Natural killer cell treated with Interleukin-12 subunit alpha and Interleukin-12 subunit beta and Interleukin-15 and Interleukin-18, amount 100 ng/mL, for 72 hours (primary cell): Measurements from ENCODE around the gene METTL25. TPM values are rescaled to one million over a fixed set of nuclear protein-coding genes. Genes with fewer than 3 reads are reported as not detected.

ENCODE experiments used
- ATAC-seq, 2 donors: fragments of 150-1000 bp; cut with Tn5 transposase in 1 of 2; sonication (Bioruptor Pico), chemical (Tn5 transposase) in 1 of 2; 2 replicates each; pipeline ENCODE4 v1.10.0; 2021
- DNase-seq: peaks from one replicate; pipeline ENCODE4 v3.0.0; 2022; ENCODE audit warnings: low spot score
- H3K27ac Mint-ChIP-seq, 2 donors: 1 replicate in 1 of 2; 2 replicates in 1 of 2; pipeline ENCODE4 v1.8.0; 2022; ENCODE audit warnings: mixed read lengths in 2 of 2, mild to moderate bottlenecking in 1 of 2, moderate library complexity in 1 of 2
- H3K27me3 Mint-ChIP-seq, 2 donors: 1 replicate in 1 of 2; 2 replicates in 1 of 2; pipeline ENCODE4 v1.8.0; 2022; ENCODE audit warnings: mixed read lengths in 2 of 2
- H3K36me3 Mint-ChIP-seq: one replicate; pipeline ENCODE4 v1.8.0; 2022; ENCODE audit warnings: mixed read lengths
- H3K4me1 Mint-ChIP-seq, 2 donors: 1 replicate in 1 of 2; 2 replicates in 1 of 2; pipeline ENCODE4 v1.8.0; 2022; ENCODE audit warnings: low read depth in 2 of 2, mixed read lengths in 2 of 2, mild to moderate bottlenecking in 1 of 2
- H3K4me3 Mint-ChIP-seq: one replicate; pipeline ENCODE4 v1.8.0; 2022; ENCODE audit warnings: mixed read lengths
- H3K9me3 Mint-ChIP-seq: 2 replicates; pipeline ENCODE4 v1.8.0; 2022; ENCODE audit warnings: mixed read lengths
- total RNA-seq, 2 donors: library from RNA; stranded (reverse); gene quantifications; one replicate each; pipeline ENCODE4 v1.2.3, GENCODE V29; 2022

Gene METTL25, protein sequence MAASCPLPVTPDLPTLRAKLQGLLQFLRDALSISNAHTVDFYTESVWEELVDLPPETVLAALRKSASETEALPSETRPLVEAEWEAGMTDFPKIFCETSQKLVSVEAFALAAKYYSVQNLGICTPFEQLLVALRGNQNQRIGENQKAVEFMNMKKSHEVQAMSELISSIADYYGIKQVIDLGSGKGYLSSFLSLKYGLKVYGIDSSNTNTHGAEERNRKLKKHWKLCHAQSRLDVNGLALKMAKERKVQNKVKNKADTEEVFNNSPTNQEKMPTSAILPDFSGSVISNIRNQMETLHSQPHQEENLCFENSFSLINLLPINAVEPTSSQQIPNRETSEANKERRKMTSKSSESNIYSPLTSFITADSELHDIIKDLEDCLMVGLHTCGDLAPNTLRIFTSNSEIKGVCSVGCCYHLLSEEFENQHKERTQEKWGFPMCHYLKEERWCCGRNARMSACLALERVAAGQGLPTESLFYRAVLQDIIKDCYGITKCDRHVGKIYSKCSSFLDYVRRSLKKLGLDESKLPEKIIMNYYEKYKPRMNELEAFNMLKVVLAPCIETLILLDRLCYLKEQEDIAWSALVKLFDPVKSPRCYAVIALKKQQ
- total RNA-seq = 10 to 100 TPM; 10.1 to 10.5 TPM

DNA sequence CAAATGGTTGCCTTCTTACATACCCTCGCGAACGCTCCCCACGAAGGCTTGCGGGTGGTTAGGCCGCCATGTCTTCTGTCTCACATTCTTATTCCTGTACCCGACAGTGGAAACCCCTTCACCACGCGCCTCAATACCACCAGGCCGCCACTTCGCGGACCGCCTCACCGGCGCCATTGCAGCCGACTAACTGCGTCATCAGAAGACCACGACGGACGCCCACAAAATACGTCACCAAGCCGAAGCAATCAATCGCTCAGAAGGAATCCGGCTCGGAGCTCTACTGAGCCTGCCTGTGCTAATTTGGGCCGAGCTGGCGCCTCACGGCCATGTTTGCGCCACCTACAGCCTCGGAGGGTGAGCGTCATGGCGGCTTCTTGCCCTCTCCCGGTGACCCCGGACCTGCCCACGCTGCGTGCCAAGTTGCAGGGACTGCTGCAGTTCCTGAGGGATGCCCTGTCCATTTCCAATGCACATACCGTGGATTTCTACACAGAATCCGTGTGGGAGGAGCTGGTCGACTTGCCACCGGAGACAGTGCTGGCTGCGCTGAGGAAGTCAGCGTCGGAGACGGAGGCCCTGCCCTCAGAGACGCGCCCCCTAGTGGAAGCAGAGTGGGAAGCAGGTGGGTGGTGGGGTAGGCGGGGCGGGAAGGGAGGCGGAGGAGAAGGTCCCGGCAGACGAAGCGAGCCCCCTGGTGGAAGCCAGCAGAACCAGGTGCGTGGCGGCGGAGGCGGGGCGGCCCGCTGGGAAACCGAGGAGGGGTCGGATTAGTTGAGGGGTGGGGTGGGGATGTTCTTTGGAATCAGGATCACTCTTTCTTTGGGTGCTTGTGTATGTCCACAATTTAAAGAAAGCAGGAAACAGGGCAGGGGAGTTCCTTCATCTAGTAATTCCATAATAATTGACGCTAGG lies at the start of gene METTL25, which contains the start of gene CCDC59:
Gene METTL25 (plus strand): TSS at position 330 of the 915 bp plus-strand sequence. CDS start 37 bp downstream, at position 367.
Gene CCDC59 (minus strand): TSS at position 188 of the 915 bp plus-strand sequence. CDS start 11 bp downstream, at position 177.
- peaks cover 29% of the 10 kb centered on the region for H3K36me3 Mint-ChIP-seq

GRCh38 chr12:82314406-82314892 lies 43.9 kb upstream of the METTL25 start:
- peaks cover 15% of the 10 kb centered on the region for H3K9me3 Mint-ChIP-seq
- peaks cover 6% of the 10 kb centered on the region for H3K36me3 Mint-ChIP-seq
- no peak overlapping the region for H3K4me3 Mint-ChIP-seq
- H3K4me1 Mint-ChIP-seq = no peaks in the 10 kb centered on the region
- no peak for ATAC-seq
- DNase-seq = no peak
- peaks cover 0 to 7% of the 10 kb centered on the region in 2 donors for H3K27me3 Mint-ChIP-seq
- no peak overlapping the region for H3K27ac Mint-ChIP-seq

More for the DNA sequence above, at the start of gene METTL25, which contains the start of gene CCDC59:
- peak within 1 kb of the TSS; percentile 99 for H3K4me3 Mint-ChIP-seq
- peak; percentile 97 for DNase-seq
- no peaks in the 10 kb centered on the region for H3K9me3 Mint-ChIP-seq
- peak within 1 kb of the TSS; percentile 97 to 99 for H3K27ac Mint-ChIP-seq
- ATAC-seq = peak; percentile 97 to 98
- no peaks in the 10 kb centered on the region for H3K27me3 Mint-ChIP-seq
- peaks cover 26 to 54% of the 10 kb centered on the region in 2 donors for H3K4me1 Mint-ChIP-seq

- H3K36me3 Mint-ChIP-seq = no peaks in the 10 kb centered on the region
These were observed 39.1 kb upstream of the METTL25 start for GRCh38 chr12:82319276-82319675.

DNA sequence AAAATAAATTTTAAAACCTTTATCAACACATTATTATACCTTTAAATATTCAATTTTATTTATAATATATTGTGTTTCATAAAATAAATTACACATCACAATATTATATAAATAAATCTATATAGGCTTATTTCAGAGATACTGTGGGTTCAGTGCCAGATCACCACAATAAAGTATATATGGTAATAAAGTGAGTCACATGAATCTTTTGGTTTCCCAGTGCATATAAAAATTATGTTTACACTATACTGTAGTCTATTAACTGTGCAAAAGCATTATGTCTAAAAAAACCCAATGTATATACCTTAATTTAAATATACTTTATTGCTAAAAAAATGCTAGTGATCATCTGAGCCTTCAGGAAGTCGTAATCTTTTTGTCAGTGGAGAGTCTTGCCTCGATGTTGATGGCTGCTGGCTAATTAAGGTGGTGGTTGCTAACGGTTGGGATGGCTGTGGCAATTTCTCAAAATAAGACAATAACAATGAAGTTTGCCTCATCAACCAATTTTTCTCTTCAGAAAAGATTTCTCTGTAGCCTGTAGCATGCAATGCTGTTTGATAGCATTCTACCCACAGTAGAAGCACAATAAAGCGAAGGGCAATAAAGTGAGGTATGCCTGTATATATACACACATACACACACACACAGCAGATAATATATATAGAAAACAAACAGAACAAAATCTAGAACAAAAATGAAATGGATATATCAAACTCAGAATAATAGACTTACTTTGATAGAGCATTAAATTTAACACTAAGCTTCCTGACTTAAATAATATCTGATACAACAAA lies 32.6 kb upstream of the METTL25 start:
- DNase-seq (no peak), ATAC-seq (no peak)
- Mint-ChIP-seq H3K27ac (no peak overlapping the region), H3K4me1 (no peaks in the 10 kb centered on the region), H3K27me3 (peaks cover 6 to 8% of the 10 kb centered on the region in 2 donors), H3K36me3 (no peaks in the 10 kb centered on the region), H3K9me3 (no peaks in the 10 kb centered on the region), H3K4me3 (no peak overlapping the region)

More at GRCh38 chr12:82319276-82319675, 39.1 kb upstream of the METTL25 start:
- H3K9me3 Mint-ChIP-seq = no peaks in the 10 kb centered on the region
- ATAC-seq (no peak), DNase-seq (no peak)
- no peaks in the 10 kb centered on the region for H3K27me3 Mint-ChIP-seq
- H3K4me1 Mint-ChIP-seq = no peaks in the 10 kb centered on the region
- no peak overlapping the region for H3K27ac Mint-ChIP-seq
- no peak overlapping the region for H3K4me3 Mint-ChIP-seq

- Mint-ChIP-seq H3K4me3 (no peak overlapping the region), H3K27me3 (peaks cover 6 to 8% of the 10 kb centered on the region in 2 donors), H3K36me3 (no peaks in the 10 kb centered on the region), H3K9me3 (no peaks in the 10 kb centered on the region), H3K4me1 (no peaks in the 10 kb centered on the region), H3K27ac (no peak overlapping the region)
- ATAC-seq (no peak), DNase-seq (no peak)
These were observed 31.3 kb upstream of the METTL25 start for GRCh38 chr12:82326905-82327503.

GRCh38 chr12:82327861-82328260 lies 30.5 kb upstream of the METTL25 start:
- DNase-seq (no peak), ATAC-seq (no peak)
- no peaks in the 10 kb centered on the region for H3K36me3 Mint-ChIP-seq
- H3K27me3 Mint-ChIP-seq = peaks cover 6 to 8% of the 10 kb centered on the region in 2 donors
- H3K27ac Mint-ChIP-seq = no peak overlapping the region
- no peaks in the 10 kb centered on the region for H3K9me3 Mint-ChIP-seq
- H3K4me1 Mint-ChIP-seq = no peaks in the 10 kb centered on the region
- no peak overlapping the region for H3K4me3 Mint-ChIP-seq

GRCh38 chr12:82329508-82329907 lies 28.8 kb upstream of the METTL25 start:
- Mint-ChIP-seq H3K27me3 (peaks cover 6 to 18% of the 10 kb centered on the region in 2 donors), H3K36me3 (no peaks in the 10 kb centered on the region), H3K4me3 (no peak overlapping the region), H3K4me1 (no peaks in the 10 kb centered on the region), H3K9me3 (no peaks in the 10 kb centered on the region), H3K27ac (no peak overlapping the region)
- no peak for DNase-seq
- no peak for ATAC-seq

DNA sequence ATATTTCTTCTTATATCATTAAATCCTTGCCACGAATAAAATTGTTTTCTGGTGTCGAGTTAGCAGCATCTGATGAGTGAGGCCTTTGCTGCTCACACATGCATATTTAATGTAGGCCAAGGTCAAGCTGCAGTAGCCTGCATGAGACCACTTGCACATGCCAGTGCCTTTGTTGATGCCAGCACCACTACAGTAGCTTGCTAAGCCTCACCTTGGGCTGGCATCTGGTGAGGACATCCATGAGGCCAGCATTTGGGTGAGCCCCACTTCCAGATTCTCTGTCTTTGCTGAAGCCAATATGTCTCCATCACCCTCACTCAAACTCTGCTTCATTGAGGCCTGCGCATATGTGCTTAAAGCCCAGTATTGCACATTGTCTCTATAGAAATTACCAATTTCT lies 8.2 kb upstream of the METTL25 start:
- no peak overlapping the region for H3K27ac Mint-ChIP-seq
- peaks cover 12% of the 10 kb centered on the region for H3K36me3 Mint-ChIP-seq
- DNase-seq (no peak), ATAC-seq (no peak)
- peaks cover 0 to 5% of the 10 kb centered on the region in 2 donors for H3K4me1 Mint-ChIP-seq
- no peaks in the 10 kb centered on the region for H3K9me3 Mint-ChIP-seq
- H3K4me3 Mint-ChIP-seq = no peak overlapping the region
- H3K27me3 Mint-ChIP-seq = no peaks in the 10 kb centered on the region

- Mint-ChIP-seq H3K9me3 (no peaks in the 10 kb centered on the region), H3K36me3 (peaks cover 21% of the 10 kb centered on the region), H3K4me3 (no peak overlapping the region), H3K4me1 (peaks cover 5 to 16% of the 10 kb centered on the region in 2 donors), H3K27me3 (no peaks in the 10 kb centered on the region), H3K27ac (no peak overlapping the region)
- DNase-seq (no peak), ATAC-seq (no peak)
These were observed 6.9 kb upstream of the METTL25 start for GRCh38 chr12:82351390-82351789.

DNA sequence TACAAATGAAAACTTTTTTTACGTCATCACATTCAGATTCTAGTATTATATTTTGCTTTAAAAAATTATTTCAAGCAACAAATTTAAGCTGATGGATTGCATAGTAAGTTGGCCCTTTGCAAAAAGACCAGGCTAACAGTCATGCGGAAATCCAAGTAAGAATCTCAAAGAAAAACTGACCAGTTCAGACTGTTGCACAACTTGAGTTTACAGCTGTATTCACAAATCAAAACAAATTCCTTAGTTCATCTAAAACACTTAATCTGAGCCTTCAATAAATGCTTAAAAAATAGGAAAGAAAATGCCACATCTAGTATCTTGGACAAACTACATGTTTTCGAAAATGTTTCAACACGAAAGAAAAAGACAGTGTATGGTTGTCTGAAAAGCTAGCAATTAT lies 989 bp upstream of the METTL25 start:
- no peak for ATAC-seq
- H3K4me3 Mint-ChIP-seq = peak overlapping the region; percentile 99
- DNase-seq = no peak
- H3K4me1 Mint-ChIP-seq = peaks cover 24 to 54% of the 10 kb centered on the region in 2 donors
- peak overlapping the region; percentile 97 to 99 for H3K27ac Mint-ChIP-seq
- no peaks in the 10 kb centered on the region for H3K27me3 Mint-ChIP-seq
- peaks cover 35% of the 10 kb centered on the region for H3K36me3 Mint-ChIP-seq
- H3K9me3 Mint-ChIP-seq = no peaks in the 10 kb centered on the region

GRCh38 chr12:82357845-82358199 lies 507 bp upstream of the METTL25 start:
- Mint-ChIP-seq H3K36me3 (peaks cover 35% of the 10 kb centered on the region), H3K4me1 (peaks cover 26 to 54% of the 10 kb centered on the region in 2 donors), H3K27me3 (no peaks in the 10 kb centered on the region), H3K9me3 (no peaks in the 10 kb centered on the region), H3K27ac (peak overlapping the region; percentile 97 to 99), H3K4me3 (peak overlapping the region; percentile 99)
- DNase-seq = no peak
- ATAC-seq = no peak

DNA sequence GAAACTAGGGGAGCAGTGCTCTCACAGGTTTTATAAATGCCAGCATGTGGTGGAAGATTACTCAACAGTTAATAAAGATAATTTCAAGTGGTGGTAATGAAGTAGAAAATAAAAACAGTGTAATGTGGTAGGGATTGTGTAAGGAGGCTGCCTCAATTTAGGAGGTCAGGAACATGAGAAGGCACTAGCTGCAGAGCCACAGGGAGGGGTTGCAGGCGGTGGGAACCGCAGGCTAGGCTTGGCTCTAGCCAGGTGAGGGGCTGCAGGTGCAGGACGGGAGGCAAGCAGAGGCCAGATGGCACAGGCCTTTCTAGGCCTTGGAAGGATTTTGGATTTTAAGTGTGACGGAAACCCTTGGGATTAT lies 768 bp downstream of the METTL25 start:
- H3K4me1 Mint-ChIP-seq = peaks cover 27 to 54% of the 10 kb centered on the region in 2 donors
- ATAC-seq = no peak
- H3K9me3 Mint-ChIP-seq = no peaks in the 10 kb centered on the region
- peak overlapping the region; percentile 99 for H3K4me3 Mint-ChIP-seq
- peaks cover 29% of the 10 kb centered on the region for H3K36me3 Mint-ChIP-seq
- no peak for DNase-seq
- H3K27ac Mint-ChIP-seq = peak overlapping the region; percentile 97 to 99
- no peaks in the 10 kb centered on the region for H3K27me3 Mint-ChIP-seq
